Mesothelial cell of epicardium (in vitro differentiated cells): ENCODE data around the gene RIPOR2. TPM values are rescaled to one million over a fixed set of nuclear protein-coding genes. Genes with fewer than 3 reads are reported as not detected.
"Not testable (repeated sequence)": the region's sequence is repeated elsewhere in the genome, so short reads cannot be mapped to it uniquely, and the experiment has no call there.

Experiments
- DNase-seq, 2 experiments: peaks; one replicate each; pipeline ENCODE4 v3.0.0; 2021; ENCODE audit warnings: low spot score in 2 of 2; ENCODE audit not compliant: unreplicated experiment in 2 of 2
- H3K27ac Mint-ChIP-seq: 2 replicates; pipeline ENCODE4 v1.8.0; 2021; ENCODE audit warnings: mixed read lengths
- H3K27me3 Mint-ChIP-seq: 2 replicates; pipeline ENCODE4 v1.8.0; 2021; ENCODE audit warnings: low read depth, mixed read lengths
- H3K36me3 Mint-ChIP-seq: 2 replicates; pipeline ENCODE4 v1.8.0; 2021; ENCODE audit warnings: mixed read lengths
- H3K4me1 Mint-ChIP-seq: 2 replicates; pipeline ENCODE4 v1.8.0; 2021; ENCODE audit warnings: mixed read lengths
- H3K4me3 Mint-ChIP-seq: 2 replicates; pipeline ENCODE4 v1.8.0; 2021; ENCODE audit warnings: mild to moderate bottlenecking, moderate library complexity, mixed read lengths
- H3K9me3 Mint-ChIP-seq: 2 replicates; pipeline ENCODE4 v1.8.0; 2021; ENCODE audit warnings: mixed read lengths
- CTCF ChIP-seq: fragments of 200-600 bp; sonication (generic); IDR thresholded peaks from one replicate; pipeline ENCODE4 v1.5.0; 2021; ENCODE audit warnings: antibody characterized with exemption; ENCODE audit not compliant: unreplicated experiment
- total RNA-seq: library from RNA; stranded (reverse); gene quantifications from 3 replicates; pipeline ENCODE4 v1.2.1, GENCODE V29; 2021

The RIPOR2 gene
- total RNA-seq, 1 donor from 2014 or later, result 1.7 TPM

GRCh38 chr6:24766680-24767462 lies 168.9 kb downstream of the RIPOR2 start:
- no peaks in the 10 kb centered on the region for H3K27me3 Mint-ChIP-seq

GRCh38 chr6:24765968-24766367 lies 169.8 kb downstream of the RIPOR2 start:
- not testable (repeated sequence) for H3K27me3 Mint-ChIP-seq, H3K4me1 Mint-ChIP-seq, H3K36me3 Mint-ChIP-seq, H3K27ac Mint-ChIP-seq, H3K9me3 Mint-ChIP-seq, DNase-seq, H3K4me3 Mint-ChIP-seq

More at GRCh38 chr6:24766680-24767462, 168.9 kb downstream of the RIPOR2 start:
- Mint-ChIP-seq H3K36me3 (no peaks in the 10 kb centered on the region), H3K4me1 (peaks cover 4% of the 10 kb centered on the region), H3K9me3 (no peaks in the 10 kb centered on the region), H3K4me3 (no peak overlapping the region), H3K27ac (no peak overlapping the region)
- no peak for DNase-seq
- TF ChIP-seq CTCF, result no peak

DNA sequence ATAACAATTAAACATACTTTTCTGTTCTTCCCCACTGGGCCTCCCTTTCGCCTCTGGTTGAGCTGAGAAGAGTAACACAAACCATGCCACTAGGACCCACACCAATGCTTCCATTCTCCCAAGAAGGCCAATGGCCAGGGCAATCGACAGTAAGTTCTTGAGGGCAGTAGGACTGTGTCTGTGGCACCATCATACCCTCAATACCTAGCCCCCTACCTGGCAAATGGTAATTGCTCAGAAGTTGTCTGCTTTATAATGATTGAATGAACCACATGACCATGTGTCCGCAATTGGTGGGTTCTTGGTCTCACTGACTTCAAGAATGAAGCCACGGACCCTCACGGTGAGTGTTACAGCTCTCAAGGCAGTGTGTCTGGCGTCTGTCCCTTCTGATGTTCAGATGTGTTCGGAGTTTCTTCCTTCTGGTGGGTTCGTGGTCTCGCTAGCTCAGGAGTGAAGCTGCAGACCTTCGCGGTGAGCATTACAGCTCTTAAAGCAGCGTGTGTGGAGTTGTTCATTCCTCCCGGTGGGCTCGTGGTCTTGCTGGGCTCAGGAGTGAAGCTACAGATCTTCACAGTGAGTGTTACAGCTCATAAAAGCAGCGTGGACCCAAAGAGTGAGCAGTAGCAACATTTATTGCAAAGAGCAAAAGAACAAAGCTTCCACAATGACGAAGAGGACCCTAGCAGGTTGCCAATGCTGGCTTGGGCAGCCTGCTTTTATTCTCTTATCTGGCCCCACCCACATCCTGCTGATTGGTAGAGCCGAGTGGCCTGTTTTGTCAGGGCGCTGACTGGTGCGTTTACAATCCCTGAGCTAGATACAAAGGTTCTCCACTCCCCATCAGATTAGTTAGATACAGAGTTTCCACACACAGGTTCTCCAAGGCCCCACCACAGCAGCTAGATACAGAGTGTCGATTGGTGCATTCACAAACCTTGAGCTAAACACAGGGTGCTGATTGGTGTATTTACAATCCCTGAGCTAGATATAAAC lies 170.6 kb downstream of the RIPOR2 start:
- H3K36me3 Mint-ChIP-seq, H3K27me3 Mint-ChIP-seq, DNase-seq, H3K27ac Mint-ChIP-seq, H3K9me3 Mint-ChIP-seq, H3K4me3 Mint-ChIP-seq, H3K4me1 Mint-ChIP-seq: not testable (repeated sequence)

DNA sequence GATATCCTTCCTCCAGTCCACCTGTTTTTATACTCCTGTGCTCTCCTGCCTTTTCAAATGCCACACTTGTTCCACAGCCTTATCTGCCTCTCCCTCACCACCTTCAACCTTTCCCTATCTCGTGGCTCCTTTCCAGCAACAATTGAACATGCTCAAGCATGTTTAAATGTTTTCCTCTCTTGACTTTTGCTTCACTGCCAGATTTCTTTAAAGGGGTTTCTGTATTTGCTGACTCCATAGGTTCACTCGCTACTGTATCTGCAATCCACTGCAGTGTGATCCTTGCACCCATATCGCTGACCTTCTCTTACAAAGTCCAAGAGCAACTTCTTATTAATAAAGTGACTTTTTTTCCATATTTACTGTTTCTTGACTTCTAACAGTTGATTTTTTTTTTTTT lies 172.2 kb downstream of the RIPOR2 start:
- H3K36me3 Mint-ChIP-seq, result no peaks in the 10 kb centered on the region
- H3K27me3 Mint-ChIP-seq, result no peaks in the 10 kb centered on the region
- H3K4me1 Mint-ChIP-seq, result peaks cover 4% of the 10 kb centered on the region
- H3K4me3 Mint-ChIP-seq, result no peak overlapping the region
- peak overlapping the region; percentile 13 for H3K27ac Mint-ChIP-seq
- no peak for TF ChIP-seq CTCF
- H3K9me3 Mint-ChIP-seq, result no peaks in the 10 kb centered on the region
- DNase-seq, result no peak

DNA sequence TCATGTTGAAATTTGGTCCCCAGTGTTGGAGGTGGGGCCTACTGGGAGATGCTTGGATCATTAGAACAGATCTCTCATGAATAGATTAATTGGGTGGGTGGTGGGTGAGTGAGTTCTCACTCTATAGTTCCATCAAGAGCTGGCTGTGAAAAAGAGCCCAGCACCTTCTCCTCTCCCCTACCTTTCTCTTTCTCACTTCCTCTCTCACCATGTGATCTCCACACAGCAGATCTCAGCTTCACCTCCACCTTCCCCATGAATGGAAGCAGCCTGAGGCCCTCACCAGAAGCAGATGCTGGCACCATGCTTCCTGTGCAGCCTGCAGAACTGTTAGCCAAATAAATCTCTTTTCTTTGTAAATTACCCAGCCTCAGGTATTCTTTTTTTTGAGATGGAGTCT lies 173.9 kb downstream of the RIPOR2 start:
- H3K27ac Mint-ChIP-seq, result no peak overlapping the region
- DNase-seq, result no peak
- TF ChIP-seq CTCF, result no peak
- no peak overlapping the region for H3K4me3 Mint-ChIP-seq
- peaks cover 4% of the 10 kb centered on the region for H3K4me1 Mint-ChIP-seq
- H3K27me3 Mint-ChIP-seq, result no peaks in the 10 kb centered on the region
- no peaks in the 10 kb centered on the region for H3K9me3 Mint-ChIP-seq
- no peaks in the 10 kb centered on the region for H3K36me3 Mint-ChIP-seq

- Mint-ChIP-seq H3K4me1 (peaks cover 4% of the 10 kb centered on the region), H3K27ac (no peak overlapping the region), H3K9me3 (no peaks in the 10 kb centered on the region), H3K36me3 (no peaks in the 10 kb centered on the region), H3K4me3 (no peak overlapping the region), H3K27me3 (no peaks in the 10 kb centered on the region)
- DNase-seq, result no peak
- TF ChIP-seq CTCF, result no peak
These were observed 174.4 kb downstream of the RIPOR2 start for GRCh38 chr6:24761193-24761835.
